ENCODE data around the gene UBB.

GRCh38 chr17:16383772-16384287, 2.9 kb downstream of the UBB start:
- no peak for TF ChIP-seq CTCF (IDR thresholded peaks at IDR 0.05; ENCODE audit: insufficient read depth, low read length)
- no peak for TF ChIP-seq POLR2AphosphoS5 (IDR thresholded peaks at IDR 0.05; ENCODE audit: low read depth)
- no peak for TF ChIP-seq GABPA (IDR thresholded peaks at IDR 0.05; ENCODE audit: low read depth)
- no peak for TF ChIP-seq REST (IDR thresholded peaks at IDR 0.05; ENCODE audit: insufficient replicate concordance, low read depth)
